Measurements from ENCODE around the gene KCTD12.
"Not testable (repeated sequence)": the region's sequence is repeated elsewhere in the genome, so short reads cannot be mapped to it uniquely, and the experiment has no call there.

KCTD12 gene

DNA sequence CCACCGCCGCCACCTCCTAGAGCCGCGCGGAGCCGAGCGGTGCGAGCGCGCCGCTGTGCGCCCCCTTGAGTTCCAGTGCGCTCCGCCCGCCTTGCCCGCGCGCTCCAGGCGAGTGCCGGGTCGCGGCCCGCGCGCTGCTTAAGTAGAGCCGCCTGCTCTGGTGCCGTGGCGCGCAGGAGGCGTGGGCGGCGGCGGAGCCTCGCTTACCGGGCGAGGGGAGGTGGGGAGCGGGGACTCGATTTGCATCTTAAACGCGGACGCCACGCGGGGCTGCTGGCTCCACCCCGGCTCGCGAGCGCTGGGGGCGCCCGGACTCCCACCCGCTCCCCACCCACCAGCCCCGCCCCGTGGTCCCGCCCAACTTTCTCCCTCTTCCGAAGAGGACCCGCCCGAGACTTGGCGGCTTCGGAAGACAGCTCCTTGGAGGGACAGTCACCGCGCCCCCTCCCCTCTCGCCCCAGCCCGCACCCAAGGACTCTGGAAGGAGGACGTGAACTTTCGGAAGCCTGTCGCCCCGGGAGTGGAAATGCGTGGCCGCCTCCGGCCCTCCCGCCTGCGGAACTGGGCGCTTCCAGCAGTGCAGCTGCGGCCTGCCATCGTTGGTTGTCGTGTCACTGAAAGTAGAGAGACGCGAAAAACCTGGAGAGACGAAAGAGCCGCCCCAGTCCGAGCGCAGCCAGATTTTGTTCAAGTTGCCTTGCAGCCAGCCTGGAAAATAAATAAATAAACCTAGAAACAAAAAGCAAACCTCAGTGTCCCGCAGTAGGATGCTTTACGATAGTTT, at the start of gene KCTD12:
KCTD12 (minus strand) TSS at position 114 of the 784 bp plus-strand sequence. CDS start 257 bp downstream, outside the sequence.
- peak; percentile 92 for DNase-seq

DNA sequence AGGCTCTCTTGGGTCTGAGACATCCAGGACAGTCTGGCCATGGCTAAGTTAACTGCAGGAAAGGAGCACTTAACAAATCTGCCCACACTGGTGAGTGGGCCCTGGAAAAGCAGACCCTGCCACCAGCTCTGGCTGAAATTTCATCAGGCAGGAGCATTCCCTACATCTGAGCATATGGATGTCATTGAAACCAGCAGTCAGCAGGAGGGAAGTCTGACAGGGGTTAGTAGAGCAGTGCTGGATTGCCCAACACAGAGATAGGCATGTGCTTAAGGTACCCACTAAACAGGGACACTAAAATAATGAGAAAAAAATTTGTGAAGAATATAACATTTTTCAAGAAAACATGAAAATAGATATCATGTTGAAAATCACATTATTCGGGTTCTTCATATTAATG, 48.5 kb upstream of the KCTD12 start:
- no peak for DNase-seq

DNA sequence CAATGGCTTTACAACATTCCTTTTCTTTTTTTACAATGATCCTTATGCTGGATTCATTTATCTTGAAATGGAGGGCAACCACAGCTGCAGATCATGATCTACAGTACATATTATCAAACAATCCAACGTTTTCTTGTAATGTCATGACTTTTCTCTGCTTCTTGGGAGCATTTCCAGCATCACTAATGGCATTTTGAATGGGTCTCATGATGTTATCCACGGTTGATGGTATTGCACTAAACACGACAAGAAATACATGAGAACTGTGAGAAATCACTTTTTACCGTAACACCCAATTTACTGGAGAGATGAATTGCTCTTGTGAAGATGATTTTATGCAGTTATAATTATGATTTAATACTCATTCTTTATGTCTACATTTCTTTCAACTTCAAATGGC, 45.9 kb upstream of the KCTD12 start:
- DNase-seq: no peak

DNA sequence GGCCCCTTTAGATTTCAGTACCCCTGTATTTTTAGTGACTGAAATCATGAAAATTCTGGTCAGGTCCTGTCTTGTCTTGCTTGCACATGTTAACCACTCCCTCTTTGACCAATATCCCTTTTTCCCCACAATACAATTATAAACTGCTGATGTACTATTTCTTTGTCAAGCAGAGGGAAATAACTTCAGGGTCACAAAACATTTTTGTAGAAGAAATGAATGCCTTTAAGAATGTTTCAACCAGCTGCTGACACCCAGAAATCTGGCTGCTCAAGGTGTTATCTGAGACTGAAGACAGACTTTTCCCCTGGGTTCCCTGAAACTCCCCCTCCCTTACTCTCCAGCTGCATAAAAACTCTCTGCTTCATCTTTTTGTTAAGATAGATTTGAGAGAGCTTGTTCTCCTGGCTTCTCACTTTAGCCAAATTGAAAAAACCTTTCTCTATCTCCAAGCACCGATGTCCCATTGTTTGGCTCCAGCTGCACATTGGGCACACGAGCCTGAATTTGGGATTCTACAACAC, 43.7 kb upstream of the KCTD12 start:
- DNase-seq: no peak

DNA sequence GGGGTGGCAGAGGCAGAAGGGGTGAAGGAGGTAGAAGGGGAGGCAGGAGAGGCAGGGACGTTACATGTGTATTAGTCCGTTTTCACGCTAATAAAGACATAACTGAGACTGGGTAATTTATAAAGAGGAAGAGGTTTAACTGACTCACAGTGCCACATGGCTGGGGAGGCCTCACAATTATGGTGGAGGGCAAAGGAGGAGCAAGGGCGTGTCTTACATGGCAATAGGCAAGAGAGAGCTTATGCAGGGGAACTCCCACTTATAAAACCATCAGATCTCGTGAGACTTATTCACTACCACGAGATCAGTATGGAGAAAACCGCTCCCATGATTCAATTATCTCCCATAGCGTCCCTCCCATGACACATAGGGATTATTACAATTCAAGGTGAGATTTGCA, 43.1 kb upstream of the KCTD12 start:
- DNase-seq: peak; percentile 53

DNA sequence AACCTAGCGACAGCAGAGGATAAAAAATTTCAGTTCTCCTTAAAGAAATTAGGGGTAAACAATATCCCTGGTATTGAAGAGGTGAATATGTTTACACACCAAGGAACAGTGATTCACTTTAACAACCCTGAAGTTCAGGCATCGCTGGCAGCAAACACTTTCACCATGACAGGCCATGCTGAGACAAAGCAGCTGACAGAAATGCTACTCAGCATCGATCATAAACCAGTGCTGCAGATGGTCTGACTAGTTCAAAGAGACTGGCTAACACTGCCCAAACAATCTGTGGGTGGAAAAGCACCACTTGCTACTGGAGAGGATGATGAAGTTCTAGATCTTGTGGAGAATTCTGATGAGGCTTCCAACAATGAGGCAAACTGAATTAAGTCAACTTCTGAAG, 42.3 kb upstream of the KCTD12 start:
- no peak for DNase-seq

DNA sequence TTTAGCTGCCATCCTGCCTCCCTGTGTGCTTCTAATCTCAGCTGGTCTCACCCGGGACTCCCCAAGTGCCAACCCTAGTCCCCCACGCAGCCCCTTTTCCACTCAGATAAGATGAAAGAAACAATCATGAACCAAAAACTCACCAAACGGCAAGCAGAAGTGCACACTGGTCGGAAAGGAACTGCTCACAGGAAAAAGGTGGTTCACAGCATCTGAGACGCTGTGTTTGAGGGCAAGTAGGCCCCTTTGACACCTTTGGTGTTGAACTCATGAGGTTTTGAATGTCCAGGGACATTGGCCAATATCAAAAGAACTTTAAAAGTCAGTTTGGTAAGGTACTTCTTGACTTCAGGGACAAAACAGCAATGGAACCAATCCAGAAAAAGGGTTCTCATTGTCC, 41.8 kb upstream of the KCTD12 start:
- no peak for DNase-seq

DNA sequence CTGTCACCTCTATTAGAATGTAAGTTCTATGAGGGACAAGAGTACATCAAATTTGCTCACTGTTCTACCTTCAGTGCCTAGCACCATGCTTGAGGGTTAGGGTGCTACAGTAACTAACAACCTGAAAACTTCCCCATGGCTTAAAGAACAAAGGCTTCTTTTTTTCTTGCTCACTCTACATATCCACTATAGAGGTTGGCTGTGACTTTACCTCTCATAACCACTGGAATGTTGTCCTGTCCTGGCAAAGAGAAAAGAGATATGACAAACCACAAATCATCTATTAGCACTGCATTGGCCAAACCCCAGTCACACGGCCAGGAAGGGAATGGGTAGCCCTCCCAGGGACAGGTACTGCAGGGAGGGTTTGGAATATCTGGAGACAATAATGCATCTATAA, 38.9 kb upstream of the KCTD12 start:
- no peak for DNase-seq

DNA sequence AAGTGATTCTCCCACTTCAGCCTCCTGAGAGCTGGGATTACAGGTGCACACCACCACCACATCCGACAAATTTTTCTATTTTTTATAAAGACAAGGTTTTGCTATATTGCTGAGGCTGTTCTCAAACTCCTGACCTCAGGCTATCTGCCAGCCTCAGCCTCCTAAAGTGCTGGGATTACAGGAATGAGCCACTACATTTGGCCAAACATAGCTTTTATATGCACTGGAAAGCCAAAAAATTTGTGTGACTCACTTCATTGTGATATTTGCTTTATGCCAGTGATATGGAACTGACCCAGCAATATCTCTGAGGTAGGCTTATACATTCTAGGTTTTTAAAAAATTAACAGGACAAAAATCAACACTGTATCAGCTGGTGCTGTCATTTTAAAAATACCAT, 35.3 kb upstream of the KCTD12 start:
- no peak for DNase-seq

DNA sequence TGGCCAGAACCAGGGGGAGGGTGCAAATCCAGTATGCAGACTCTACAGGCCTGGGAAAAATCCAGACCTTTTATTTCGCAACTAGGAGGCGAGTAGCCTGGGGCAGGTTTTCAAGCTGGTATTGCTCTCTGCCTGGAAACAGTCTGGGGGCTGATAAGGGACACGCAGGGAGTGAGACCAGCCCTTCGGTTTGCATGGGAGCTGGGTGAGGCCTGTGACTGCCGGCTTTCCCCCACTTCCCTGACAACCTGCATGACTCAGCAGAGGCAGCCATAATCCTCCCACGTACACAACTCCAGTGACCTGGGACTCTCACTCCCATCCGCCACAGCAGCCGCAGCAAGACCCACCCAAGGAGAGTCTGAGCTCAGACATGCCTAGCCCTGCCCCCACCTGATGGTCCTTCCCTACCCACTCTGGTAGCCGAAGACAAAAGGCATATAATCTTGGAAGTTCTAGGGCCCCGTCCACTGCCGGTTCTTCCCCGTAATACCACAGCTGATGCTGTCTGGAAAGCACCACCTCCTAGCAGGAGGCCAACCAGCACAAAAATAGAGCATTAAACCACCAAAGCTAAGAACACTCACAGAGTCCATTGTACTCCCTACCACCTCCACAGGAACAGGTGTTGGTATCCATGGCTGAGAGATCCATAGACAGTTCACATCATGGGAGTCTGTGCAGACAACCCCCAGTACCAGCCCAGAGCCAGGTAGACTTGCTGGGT, 31.7 kb upstream of the KCTD12 start:
- DNase-seq: not testable (repeated sequence)

DNA sequence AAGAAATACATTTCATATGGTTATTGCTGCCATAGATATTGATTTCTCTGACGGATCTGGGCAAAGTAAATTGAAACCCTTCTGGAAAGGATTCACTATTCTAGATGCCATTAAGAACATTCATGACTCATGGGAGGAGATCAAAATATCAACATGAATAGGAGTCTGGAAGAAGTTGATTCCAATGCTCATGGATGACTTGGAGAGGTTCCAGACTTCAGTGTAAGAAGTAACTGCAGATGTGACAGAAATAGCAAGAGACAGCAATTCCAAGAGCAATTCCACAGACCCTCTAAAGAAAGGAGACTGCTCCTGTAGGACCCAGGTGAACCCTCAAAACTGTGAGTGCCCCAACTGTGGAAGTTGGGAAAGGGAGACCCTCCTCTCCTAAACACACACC, 30.9 kb upstream of the KCTD12 start:
- DNase-seq: no peak

DNA sequence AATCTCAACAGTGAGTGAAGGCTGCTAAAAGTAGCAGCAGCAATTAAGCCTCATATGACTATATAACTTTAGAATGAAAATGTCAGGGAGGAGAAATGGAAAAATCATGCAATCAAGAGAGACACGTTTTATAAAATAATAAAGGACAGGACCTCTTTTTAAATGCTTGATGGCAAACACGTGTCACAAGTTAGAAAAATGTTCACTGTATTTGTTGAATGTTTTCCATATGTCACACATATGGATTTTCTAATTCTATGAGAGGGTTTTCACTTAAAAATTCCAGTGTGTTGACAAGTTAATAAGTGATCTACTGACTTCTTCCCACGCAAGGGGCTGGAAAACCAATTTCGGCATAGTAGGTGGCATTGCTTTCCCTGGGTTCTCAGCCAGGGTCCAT, 27.7 kb upstream of the KCTD12 start:
- DNase-seq: no peak

DNA sequence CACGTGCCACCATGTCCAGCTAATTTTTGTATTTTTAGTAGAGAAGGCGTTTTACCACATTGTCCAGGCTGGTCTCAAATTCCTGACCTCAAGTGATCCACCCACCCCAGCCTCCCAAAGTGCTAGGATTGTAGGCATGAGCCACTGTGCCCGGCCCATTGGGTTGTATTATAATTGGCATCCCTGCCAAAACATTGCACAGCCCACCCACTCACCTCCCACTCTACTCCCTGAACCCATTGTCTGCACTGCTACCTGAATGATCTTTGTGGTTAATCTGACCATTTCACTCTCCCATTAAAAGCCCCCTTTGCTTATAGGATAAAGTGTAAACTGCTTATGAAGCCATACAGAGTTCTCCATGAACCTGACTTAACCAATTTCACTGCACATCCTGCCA, 26.3 kb upstream of the KCTD12 start:
- DNase-seq: no peak

DNA sequence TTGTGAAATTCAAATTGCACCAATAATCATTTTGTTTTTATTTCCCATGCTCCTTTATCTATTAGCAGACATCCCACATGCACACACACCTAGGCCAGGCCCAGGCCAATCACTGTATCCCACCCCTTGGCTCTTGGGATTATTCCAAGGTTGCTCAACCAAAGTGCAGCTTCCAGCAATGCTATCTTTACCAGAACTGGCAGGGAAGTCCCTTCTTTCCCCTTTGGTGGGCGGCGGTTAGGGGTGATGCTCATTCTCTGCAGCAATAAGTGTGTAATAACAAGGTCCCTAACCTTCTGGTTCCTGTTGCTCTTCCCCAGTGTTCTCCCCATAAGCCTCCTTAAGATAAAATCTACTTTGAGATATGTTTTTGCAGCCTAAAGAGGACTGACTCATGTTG, 18.3 kb upstream of the KCTD12 start:
- peak; percentile 85 for DNase-seq

DNA sequence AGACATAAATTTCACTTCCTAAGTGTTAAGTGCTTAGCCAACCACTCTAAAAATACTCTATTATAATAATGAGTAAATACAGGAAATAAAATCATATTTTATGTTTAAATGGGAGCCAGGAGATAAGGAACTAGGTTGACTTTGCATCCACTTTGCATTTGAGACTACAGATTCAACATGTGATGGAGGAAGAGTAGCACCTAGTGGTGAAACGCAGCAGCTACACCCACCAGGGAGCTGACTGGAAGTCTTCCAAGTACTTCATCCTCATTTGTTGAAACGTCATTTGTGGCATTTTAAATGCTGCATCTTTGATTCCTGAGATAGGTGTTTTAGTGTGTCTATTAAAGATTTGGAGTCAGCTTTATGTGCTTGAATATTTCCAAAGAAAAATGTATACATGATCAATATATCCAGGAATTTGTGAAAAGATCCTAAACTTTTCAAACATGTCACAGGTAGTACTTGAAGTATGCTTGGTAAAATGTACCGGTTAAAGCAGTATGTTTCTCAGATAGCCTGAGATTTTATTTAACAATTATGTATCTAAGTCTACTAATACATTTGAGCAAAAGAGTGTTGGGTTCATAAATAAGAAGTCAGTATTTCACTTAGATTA, 17.4 kb upstream of the KCTD12 start:
- peak; percentile 92 for DNase-seq

DNA sequence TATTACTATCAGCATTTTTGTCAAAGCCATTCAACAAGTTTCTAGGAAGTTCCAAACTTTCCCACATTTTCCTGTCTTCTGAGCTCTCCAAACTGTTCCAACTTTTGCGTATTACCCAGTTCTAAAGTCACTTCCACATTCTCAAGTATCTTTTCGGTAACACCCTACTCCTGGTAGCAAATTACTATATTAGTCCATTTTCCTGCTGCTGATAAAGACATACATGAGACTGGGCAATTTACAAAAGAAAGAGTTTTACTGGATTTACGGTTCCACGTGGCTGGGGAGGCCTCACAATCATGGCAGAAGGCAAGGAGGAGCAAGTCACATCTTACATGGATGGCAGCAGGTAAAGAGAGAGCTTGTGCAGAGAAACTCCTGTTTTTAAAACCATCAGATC, 12.9 kb upstream of the KCTD12 start:
- not testable (repeated sequence) for DNase-seq

DNA sequence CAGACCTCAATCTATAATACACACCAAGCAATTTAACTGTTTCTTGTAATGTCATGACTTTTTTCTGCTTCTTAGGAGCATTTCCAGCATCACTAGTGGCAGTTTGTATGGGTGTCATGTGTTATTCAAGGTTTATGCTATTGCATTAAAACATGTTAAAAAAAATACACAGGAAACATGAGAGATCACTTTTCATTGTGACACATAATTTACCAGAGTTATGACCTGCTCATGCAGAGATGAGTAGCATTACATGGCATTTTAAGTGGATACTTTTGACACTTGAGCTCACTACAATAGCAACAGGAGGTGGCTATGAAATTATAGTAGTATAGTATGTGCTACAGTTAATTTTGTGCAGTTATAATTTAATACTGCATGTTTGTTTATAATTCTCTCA, 11.0 kb upstream of the KCTD12 start:
- DNase-seq: not testable (repeated sequence)

DNA sequence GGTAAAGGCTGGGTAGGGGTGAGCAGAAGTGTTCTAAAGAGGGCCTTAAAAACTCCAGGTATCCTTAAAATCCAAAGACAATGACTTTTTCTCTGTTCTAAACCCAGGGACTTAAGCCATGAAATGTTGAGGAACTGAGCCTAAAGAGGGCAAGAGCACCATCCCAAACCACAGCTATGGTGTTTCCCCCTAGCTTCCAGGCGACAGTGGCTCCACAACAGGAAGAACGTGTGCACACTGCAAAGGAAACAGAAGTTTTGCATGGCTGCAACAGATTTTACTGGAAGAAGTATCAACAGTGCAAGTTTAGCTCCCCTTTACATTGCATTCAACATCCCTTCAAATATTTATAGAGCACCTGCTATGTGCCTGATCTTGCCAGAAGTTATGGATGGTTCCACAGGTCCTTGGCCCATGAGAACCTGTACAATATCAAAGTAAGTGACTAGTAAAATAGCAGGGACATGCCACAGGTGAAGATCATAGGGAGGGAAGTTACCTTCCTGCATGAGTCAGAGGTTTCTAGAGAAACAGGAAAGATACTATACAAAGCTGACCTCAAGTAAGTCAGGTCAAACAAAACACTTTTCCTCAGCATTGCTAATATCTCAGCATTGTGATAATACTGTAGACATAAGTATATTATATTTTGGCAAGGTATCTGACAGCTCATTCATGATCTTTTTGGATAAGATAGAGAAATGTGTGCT, 8.4 kb upstream of the KCTD12 start:
- DNase-seq: peak; percentile 28

DNA sequence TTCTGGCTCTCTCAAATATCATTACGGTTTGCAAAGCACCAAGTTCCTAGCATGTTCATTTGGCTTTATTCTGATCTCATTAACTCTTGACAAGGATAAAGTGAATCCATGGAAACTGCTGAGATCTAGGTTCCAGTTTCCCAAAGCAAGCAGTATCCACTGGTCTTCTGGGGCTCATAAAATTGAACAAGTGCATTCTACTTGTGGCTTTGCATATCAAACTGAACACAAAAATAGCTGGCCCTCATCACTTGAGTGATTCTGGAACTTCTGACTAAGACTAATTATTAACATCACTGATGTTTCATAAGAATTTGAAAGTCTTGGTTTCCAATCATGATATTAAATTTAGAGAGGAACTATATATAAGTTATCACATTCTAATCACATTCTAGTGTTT, 6.3 kb upstream of the KCTD12 start:
- no peak for DNase-seq

DNA sequence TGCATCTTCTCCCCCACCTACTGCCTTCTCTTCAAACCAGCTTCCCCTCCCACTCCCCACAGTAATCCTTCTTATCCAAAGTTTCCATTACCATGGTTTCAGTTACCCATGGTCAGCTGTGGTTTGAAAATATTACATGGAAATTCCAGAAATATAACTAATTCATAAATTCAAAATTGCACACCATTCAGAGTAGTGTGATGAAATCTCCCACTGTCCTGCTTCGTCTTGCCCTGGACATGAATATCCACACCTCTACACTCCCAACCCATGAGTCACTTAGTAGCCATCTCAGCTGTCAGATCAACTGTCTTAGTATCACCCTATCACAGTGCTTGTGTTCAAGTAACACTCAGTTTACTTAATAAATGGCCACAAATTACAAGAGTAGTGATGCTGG, 3.8 kb upstream of the KCTD12 start:
- DNase-seq: no peak

DNA sequence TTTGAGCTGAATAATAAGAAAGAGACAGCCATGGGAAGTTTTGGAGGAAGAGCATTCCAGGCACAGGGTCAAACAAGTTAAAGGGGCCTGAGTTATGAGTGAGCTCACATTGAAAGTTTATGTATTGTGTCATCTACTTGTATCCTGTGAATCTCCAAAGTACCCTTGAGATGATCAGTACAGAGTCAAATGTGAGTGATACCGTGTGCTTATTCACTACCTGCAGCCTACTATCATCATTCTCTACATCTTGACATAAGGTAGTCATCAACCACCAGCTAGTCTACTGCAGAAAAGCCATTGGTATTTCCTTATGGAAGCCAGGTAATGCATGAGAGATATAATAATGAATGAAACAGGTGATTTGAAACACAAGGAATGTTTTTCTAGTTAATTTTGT, 3.0 kb upstream of the KCTD12 start:
- no peak for DNase-seq

DNA sequence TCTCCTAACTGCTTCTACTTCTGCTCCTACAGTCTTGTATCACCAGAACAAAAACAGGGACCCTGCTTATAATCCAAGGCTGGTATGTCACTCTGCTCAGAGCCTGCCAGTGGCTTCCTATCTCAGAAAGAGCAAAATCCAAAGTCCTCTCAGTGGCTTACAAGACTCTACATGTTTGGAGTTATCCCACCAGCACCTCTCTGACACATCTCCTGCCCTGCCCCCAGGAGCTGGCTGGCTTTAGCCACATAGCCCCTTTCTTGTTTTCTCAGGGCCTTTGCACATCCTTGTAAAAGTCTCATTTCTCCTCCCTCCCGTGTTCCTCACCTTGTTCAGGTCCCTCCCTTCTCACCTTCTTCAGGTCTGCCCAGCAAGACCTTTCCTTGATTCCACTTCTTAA, 2.2 kb upstream of the KCTD12 start:
- DNase-seq: no peak

DNA sequence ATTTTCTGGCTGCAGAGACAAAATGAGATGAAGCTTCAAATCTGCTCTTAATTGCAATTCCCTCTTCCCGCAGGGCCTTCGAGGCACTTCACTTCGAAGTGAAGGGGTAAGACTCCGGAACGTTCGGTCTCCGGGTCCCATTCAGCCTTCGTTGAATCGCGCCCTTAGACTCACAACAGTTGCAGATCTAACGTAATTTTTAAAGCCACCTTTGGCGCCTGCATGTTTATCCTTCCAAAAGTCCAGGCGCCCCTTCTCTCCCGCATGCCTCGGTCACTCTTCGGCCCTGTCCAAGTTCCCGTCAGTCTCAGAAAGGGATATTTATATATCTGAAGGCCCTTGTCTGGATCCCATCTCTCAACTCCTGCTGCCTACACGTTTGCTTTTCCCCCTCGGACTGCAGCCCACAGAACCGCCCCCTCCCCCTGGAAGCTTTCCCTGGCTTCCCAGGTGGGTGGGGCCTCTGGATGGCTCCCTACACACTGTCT, 915 bp upstream of the KCTD12 start:
- no peak for DNase-seq

Measured in suppressor macrophage treated with lipopolysaccharide for 4 hours (primary cell).